Heart left ventricle (tissue), 16 donors: ENCODE measurements around the gene SUSD4. TPM values are rescaled to one million over a fixed set of nuclear protein-coding genes. Genes with fewer than 3 reads are reported as not detected.

Experiments
- ATAC-seq, 4 donors: fragments of 200-7000 bp; cut with Tn5 transposase; one replicate each; pipeline ENCODE4 v1.9.1; 2020 to 2022; ENCODE audit warnings: moderate library complexity in 4 of 4, mild to moderate bottlenecking in 3 of 4, moderate number of reproducible peaks in 1 of 4
- DNase-seq, 5 donors: peaks; one replicate each; pipeline ENCODE4 v3.0.0-alpha.2; 2020
- H3K27ac ChIP-seq, 12 donors: fragments of 200-600 bp; sonication (generic) in 4 of 12; one replicate each; pipeline versions ENCODE4 v1.5.0 to v1.8.0; 2016 to 2022; ENCODE audit warnings: mild to moderate bottlenecking in 2 of 12
- H3K27me3 ChIP-seq, 9 donors: fragments of 200-600 bp; sonication (generic) in 2 of 9; one replicate each; pipeline versions ENCODE4 v1.5.1 to v1.8.0; 2016 to 2022; ENCODE audit warnings: mild to moderate bottlenecking in 3 of 9
- H3K36me3 ChIP-seq, 9 donors: fragments of 200-600 bp; sonication (generic) in 2 of 9; one replicate each; pipeline versions ENCODE4 v1.5.0 to v1.8.0; 2018 to 2022; ENCODE audit warnings: mild to moderate bottlenecking in 2 of 9
- H3K4me1 ChIP-seq, 12 donors: fragments of 200-600 bp; sonication (generic) in 4 of 12; one replicate each; pipeline versions ENCODE4 v1.5.0 to v1.8.0; 2016 to 2022; ENCODE audit warnings: mild to moderate bottlenecking in 3 of 12
- H3K4me3 ChIP-seq, 12 donors: fragments of 200-600 bp; sonication (generic) in 4 of 12; one replicate each; pipeline versions ENCODE4 v1.5.0 to v1.8.0; 2017 to 2022; ENCODE audit warnings: mild to moderate bottlenecking in 9 of 12, moderate library complexity in 4 of 12
- H3K9me3 ChIP-seq, 12 donors: fragments of 200-600 bp; sonication (generic) in 4 of 12; one replicate each; pipeline versions ENCODE4 v1.5.0 to v1.8.0; 2016 to 2022; ENCODE audit warnings: mild to moderate bottlenecking in 1 of 12
- CTCF ChIP-seq, 12 donors: fragments of 200-600 bp; sonication (generic) in 4 of 12; IDR thresholded peaks; one replicate each; pipeline versions ENCODE4 v1.5.0 to v1.8.0; 2018 to 2022; ENCODE audit warnings: antibody characterized with exemption in 12 of 12, mild to moderate bottlenecking in 5 of 12
- POLR2A ChIP-seq, 2 donors: fragments of 450-650 bp; IDR thresholded peaks; one replicate each; pipeline ENCODE4 v1.6.1; 2017; ENCODE audit warnings: antibody characterized with exemption in 2 of 2, mild to moderate bottlenecking in 2 of 2, moderate library complexity in 2 of 2
- WGBS, 4 donors: extraction: QIAGEN DNeasy Blood & Tissue Kit in 2 of 4; methylation state at CpG; one replicate each; pipeline versions ENCODE4 v1.1.5 to v1.1.7; 2013 to 2018; 5-methylcytosine and 5-hydroxymethylcytosine counted together
- intact Hi-C, 10 donors: fragments of 100-400 bp; cut with DNase I; formaldehyde crosslinking; loops; one replicate each; pipeline versions ENCODE4 v1.11.1 to v1.14.2; 2022
- polyA plus RNA-seq, 2 donors: library from polyadenylated mRNA; stranded (reverse); fragments of 200-250 nt; gene quantifications; one replicate each; pipeline ENCODE4 v1.2.3, GENCODE V29; 2013
- total RNA-seq, 9 donors: library from RNA; depleted of rRNA in 2 of 9; stranded (reverse); fragments of >200 nt in 2 of 9; fragmentation: NEBNext Ultra II Directional in 3 of 9; extraction: Animal tissue kit (Norgen Biotek cat#: 25700) in 3 of 9; gene quantifications; one replicate each; pipeline versions ENCODE4 v1.1.0 to v1.2.4, GENCODE V29; 2016 to 2023
- donor health status: ischemic (EF 13 %, LVEDD 7.1; RV severe dilation, severe dysfunction).
- donor health status: healthy with polysubstance abuse.
- donor health status: DM: no; HTN: yes; CAD: no.
- donor health status: DM: no; HTN: no; CAD: no.
- donor health status: ischemic (EF 25% LVEDD 6.9; RV normal size, moderate dysfunction).
- donor health status: ischemic (EF 25% LVEDD 5.7; RV mildly dilated, moderate dysfunction).
- donor health status: healthy.
- donor health status: DM: yes; HTN: yes; CAD: no.
- donor health status: ischemic (EF 35%, LVEDD 5.7; RV mildly dilated, moderate dysfunction).
- donor health status: nonischemic (EF 11% LVEDD 7.7; RV severe dilation, severe dysfunction).
- donor health status: DM: yes; HTN: yes; CAD: no.
- donor health status: PGD.
- donor health status: ischemic (EF 29% LVEDD 5.4; RV normal size, mild dysfunction).
- donor health status: nonischemic (EF 23%, LVEDD 6.1; RV moderate dilation, normal function).

Gene SUSD4
- total and polyA plus RNA-seq, 11 donors = 0.40 to 27.2 (median 2.4) TPM

DNA sequence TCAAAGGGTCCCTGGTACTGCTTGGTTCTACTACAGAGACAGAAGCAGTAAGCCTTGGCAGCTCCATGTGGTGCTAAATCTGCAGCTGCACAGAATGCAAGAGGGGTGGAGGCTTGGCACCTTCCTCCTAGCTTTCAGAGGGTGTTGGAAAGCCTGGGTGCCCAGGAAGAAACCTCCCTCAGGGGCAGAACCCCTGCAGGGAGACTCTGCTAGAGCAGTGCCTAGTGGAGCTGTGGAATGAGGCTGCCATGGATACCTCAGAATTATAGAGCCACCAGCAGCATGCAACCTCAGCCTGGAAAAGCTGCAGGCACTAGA is 144.7 kb downstream of the SUSD4 start:
- DNase-seq (no peak), ATAC-seq (no peak)
- H3K4me1 ChIP-seq = no peaks in the 10 kb centered on the region
- TF ChIP-seq POLR2A (IDR thresholded peaks at IDR 0.05) = no peak
- no peak for TF ChIP-seq CTCF (IDR thresholded peaks at IDR 0.05)
- intact Hi-C loops = no loop called here
- no peaks in the 10 kb centered on the region for H3K36me3 ChIP-seq
- no peak overlapping the region for H3K4me3 ChIP-seq
- H3K27ac ChIP-seq = peak overlapping the region in 1 of 12 donors; percentile 6
- H3K27me3 ChIP-seq = no peaks in the 10 kb centered on the region
- H3K9me3 ChIP-seq = peaks cover 0 to 19% (median 5%) of the 10 kb centered on the region in 12 donors

GRCh38 chr1:223217781-223218180 is 146.2 kb downstream of the SUSD4 start:
- Histone ChIP-seq H3K27ac (no peak overlapping the region), H3K4me3 (no peak overlapping the region), H3K4me1 (no peaks in the 10 kb centered on the region), H3K9me3 (peaks cover 0 to 19% (median 5%) of the 10 kb centered on the region in 12 donors), H3K27me3 (no peaks in the 10 kb centered on the region), H3K36me3 (no peaks in the 10 kb centered on the region)
- 91 to 94% (median 92%) methylated on average over 4 of the region's 4 CpGs for WGBS, 4 donors
- TF ChIP-seq CTCF (IDR thresholded peaks at IDR 0.05) (no peak), POLR2A (IDR thresholded peaks at IDR 0.05) (no peak)
- DNase-seq = no peak
- intact Hi-C loops = no loop called here
- ATAC-seq = no peak

DNA sequence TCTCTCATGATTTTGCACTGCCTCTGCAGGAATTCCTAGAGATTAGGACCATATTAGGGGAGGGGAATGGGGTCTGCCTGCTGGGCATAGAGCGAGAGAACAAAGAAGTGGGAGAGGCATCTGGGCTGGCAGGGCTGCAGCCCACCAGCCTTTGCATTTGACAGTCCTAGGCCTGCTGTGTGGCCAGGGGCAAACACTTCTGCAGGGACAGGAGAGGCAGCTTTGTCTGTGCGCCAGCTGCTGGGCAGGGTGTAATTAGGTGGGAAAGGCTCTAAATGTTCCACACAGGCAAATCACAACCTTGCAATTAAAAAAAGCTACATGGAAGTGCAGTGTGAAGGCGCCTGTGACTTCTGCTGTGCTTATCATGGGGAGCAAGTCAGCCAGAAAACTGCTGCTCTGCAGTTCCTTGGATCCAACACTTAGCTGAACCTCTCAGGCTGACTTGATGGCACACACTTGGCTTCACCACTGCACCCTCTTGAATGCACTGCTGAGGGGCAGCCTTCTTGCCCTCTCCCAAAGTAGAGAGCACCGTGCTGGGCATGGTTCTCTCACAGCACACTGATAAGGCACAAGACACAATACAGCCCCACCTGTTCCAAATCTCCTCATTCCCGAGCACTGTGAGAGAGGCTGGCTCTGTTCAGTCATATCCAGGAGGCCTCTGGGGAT is 147.3 kb downstream of the SUSD4 start:
- TF ChIP-seq POLR2A (IDR thresholded peaks at IDR 0.05) (no peak), CTCF (IDR thresholded peaks at IDR 0.05) (no peak)
- intact Hi-C loops = no loop called here
- no peak for DNase-seq
- no peaks in the 10 kb centered on the region for H3K4me1 ChIP-seq
- WGBS, 4 donors = 55 to 80% (median 73%) methylated on average over 5 of the region's 5 CpGs
- H3K9me3 ChIP-seq = peaks cover 0 to 19% (median 5%) of the 10 kb centered on the region in 12 donors
- peak in 1 of 4 donors; percentile 38 for ATAC-seq
- H3K4me3 ChIP-seq = no peak overlapping the region
- no peaks in the 10 kb centered on the region for H3K36me3 ChIP-seq
- no peaks in the 10 kb centered on the region for H3K27me3 ChIP-seq
- H3K27ac ChIP-seq = no peak overlapping the region

DNA sequence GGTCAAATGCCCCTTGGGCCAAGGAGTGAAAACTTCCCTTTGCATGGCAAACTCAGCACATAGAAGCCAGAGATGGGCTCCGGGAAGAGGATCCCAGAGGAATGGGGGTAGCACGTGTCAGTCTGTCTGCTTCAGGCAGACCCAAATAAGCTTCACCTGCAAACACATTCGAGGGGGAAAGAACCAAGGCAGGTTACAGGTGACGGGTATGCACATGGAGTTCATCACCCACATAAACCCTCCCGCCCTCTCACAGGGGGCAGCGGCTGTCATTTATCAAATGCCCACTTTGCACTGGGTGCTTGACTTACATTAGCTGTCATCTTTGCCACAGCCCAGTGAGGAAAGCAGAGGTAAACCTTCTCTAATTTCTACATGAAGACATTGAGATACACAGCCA is 147.9 kb downstream of the SUSD4 start:
- intact Hi-C loops = no loop called here
- peaks cover 0 to 19% (median 5%) of the 10 kb centered on the region in 12 donors for H3K9me3 ChIP-seq
- no peak overlapping the region for H3K27ac ChIP-seq
- TF ChIP-seq POLR2A (IDR thresholded peaks at IDR 0.05) (no peak), CTCF (IDR thresholded peaks at IDR 0.05) (no peak)
- no peak for DNase-seq
- H3K27me3 ChIP-seq = no peaks in the 10 kb centered on the region
- no peaks in the 10 kb centered on the region for H3K36me3 ChIP-seq
- H3K4me3 ChIP-seq = no peak overlapping the region
- WGBS, 4 donors = 84 to 93% (median 92%) methylated on average over 6 of the region's 6 CpGs
- H3K4me1 ChIP-seq = no peaks in the 10 kb centered on the region
- no peak for ATAC-seq
